ENCODE data around the gene TMEM86B.
"Not testable (repeated sequence)": the region's sequence is repeated elsewhere in the genome, so short reads cannot be mapped to it uniquely, and the experiment has no call there.

TMEM86B gene

GRCh38 chr19:55240713-55241020, 12.1 kb upstream of the TMEM86B start:
- DNase-seq: no peak

- no peak for DNase-seq
These were observed 10.4 kb upstream of the TMEM86B start for GRCh38 chr19:55239004-55239403.

GRCh38 chr19:55238030-55238429, 9.5 kb upstream of the TMEM86B start:
- no peak for DNase-seq

- DNase-seq: no peak
These were observed 4.4 kb upstream of the TMEM86B start for GRCh38 chr19:55232986-55233385.

DNA sequence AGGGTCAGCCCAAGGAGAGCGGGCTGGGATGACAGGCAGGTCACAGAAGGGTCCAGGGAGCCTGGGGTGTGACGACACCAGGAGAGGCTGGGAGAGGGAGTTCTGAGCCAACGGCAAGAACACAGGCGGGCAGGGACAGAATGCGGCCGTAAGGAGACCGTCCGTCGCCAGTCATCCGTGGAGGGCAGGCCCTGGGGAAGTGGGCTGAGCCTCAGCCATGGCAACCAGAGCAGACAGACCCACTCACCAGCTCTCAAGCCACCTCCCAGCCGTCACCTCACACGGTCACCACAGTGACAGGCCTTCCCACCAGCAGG, 3.7 kb upstream of the TMEM86B start:
- no peak for DNase-seq

DNA sequence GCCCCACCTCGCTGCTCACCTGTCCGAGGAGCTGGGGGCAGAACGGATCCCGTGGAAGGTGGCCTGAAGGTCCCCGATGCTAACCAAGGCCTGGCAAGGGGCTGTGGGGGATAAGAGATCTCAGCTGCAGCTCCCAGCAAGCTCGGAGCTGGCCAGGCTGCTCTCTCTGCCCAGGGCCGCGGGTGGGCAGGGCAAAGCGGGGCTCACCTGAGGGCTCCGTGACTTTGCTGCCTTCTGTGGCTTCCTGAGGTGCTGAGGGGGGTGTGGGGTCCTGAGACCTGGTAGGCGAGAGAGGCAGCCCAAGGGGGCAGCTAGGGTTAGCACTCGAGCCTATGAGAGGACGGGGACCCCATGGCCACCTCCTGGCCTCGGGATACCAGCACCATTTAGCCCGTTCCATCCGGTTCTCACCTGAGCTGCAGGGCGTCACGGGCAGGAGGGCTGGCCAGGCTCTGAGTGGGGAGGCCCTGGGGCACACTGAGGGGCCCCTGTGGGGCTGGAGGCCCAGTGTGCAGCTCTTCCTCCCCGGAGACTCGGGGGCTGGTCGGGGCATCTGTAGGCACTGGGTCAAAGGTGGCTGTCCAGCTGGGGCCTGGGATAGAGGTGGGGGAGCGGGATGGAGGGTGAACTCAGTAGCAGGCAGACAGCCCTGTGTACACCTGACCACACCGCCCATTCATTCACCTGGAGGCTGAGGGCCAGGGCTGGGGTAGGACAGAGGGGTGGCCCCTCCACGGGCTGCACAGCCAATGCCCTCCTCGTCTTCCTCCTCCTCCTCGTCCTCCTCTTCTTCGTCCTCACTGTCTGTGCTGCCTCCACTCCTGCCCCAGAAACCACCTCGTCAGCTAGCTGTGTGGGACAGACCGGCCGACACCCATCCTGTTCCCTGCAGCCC, 3.1 kb upstream of the TMEM86B start:
- no peak for DNase-seq

GRCh38 chr19:55230780-55231179, 2.2 kb upstream of the TMEM86B start:
- DNase-seq: no peak

DNA sequence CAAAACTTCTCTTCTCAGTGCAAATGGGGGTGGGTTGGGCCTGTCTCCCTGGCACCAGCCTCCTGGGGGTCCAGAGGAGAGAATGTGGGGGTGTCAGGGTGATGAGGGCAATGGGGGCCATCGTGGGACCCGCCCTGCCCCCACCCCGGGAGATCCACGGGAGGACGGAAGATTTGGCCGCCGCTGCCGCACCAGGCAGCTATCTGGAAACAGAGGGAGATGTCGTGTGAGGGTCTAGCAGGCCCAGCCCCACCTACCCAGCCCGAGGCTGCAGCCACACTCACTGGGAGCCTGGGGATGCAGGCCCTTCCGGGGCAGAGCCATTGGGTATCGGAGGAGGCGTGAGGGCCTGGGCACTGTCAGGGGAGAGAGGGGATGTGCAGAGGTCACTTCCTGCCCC, 1.8 kb upstream of the TMEM86B start:
- DNase-seq: no peak

GRCh38 chr19:55229789-55230182, 1.2 kb upstream of the TMEM86B start:
- DNase-seq: no peak

DNA sequence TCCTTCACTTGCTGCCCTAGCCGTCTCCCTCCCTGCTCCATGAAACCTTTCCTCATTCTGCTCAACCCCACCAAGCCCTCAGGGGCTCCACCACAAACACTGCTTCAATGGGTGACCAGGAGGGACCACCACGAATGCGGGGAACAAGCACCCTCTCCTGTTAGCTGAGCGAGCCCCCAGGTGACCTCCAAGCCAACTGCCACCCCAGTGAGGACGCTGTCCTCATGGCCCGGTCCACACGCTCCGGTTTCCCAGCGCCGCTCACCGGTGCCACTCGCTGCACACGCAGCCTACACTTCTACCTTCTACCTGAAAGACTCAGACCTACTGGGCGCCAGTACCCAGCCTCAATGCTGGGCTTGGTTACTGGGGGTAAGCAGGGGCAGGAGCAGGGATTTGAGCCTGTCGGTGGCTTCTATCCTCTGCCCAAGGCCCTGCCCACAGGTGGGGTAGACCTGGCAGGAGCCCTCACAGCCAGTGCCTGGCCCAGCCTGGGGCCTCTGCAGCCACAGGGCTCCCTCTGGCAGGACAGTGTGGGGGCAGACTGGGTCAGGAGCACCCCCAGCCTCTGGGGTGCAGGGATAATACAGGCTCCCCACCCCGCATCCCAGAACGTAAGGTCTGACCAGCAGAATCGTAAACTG, 704 bp upstream of the TMEM86B start:
- DNase-seq: no peak

DNA sequence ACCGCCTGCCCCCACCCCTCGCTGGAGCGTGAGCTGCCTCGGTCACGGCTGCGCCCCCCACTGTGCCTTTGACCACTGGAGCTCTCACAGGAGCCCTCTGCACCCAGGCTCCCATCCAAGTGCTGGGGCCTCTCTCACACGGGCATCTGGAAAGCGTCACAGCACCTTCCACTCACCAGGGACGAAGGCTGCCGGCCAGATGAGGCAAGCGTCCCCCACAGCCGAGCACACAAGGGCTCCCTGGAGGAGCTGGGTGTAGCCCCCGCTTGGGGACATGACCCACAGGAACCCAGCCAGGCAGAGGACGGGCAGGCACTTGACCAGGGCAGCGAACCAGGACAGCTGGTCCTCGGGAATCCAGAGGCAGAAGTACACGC, 560 bp downstream of the TMEM86B start:
- DNase-seq: no peak

DNA sequence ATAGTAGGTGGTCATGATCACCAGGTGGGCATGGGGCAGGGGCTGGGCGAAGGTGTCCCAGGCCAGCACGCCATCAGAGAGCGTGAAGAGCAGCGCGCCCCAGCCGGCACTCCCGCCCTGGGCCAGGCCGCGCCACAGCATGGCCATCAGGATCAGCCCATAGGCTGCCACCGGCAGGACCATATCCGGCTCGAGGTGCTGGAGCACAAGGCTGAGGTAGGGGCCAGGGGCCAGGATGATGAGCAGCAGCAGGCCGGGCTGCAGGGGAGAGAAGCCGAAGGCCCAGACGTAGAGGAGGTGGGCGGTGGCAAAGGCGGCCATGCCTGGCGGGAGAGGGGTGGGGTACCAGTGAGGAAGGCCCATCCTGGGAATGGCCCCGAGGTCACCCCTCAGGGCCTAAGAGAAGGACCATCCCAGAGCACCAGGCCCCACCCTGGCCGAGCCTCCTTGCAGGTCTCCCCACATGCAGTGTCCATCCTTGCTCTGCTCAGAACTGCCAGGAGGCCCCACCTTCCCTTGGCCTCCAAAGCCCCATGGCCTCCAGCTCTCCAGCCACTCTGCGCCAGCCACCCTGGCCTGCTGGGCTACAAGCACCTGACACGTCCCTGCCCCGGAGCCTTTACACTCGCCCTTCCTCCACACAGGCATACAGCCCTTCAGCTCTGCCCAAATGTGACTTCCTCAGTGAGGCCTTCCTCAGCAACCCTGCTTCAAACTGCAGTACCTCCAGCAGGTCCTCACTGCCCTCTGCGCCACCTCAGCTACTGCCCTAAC, 1.1 kb downstream of the TMEM86B start:
- DNase-seq: no peak

DNA sequence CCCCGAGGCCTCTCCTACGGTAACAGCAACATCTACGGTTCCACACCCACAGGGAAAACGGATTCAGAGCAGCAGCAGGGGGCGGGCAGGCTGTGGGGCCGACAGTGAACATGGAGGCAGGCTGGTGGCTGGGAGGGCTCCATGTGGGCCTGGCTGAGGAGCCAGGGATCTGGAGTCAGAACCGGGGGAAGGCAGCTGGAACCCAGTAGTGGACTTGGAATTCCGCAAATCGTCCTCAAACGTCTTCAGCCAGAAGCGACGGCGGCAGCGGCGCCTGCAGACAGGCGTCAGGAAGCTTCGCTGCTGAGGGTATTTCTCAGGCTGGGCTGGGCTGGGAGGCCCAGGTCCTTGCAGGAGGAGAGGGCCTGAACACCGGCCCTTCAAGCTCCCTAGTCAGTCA, 1.8 kb downstream of the TMEM86B start:
- DNase-seq: no peak

DNA sequence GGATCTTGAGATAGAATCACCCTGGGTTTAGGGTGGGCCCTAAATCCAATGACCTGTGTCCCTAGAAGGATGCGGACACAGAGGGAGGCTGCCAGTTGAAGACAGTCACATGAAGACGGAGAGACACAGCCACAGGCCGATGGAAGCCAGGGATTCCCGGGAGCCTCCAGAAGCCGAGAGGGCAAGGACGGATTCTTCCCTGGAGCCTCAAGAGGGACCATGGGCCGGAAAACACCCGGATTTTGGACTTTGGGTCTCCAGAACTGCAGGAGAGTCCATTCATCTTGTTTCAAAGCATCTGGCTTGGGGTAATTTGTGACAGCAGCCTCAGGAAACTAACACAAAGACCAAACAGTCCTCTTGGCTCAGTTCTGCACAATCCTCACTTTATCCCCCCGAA, 2.3 kb downstream of the TMEM86B start:
- no peak for DNase-seq

DNA sequence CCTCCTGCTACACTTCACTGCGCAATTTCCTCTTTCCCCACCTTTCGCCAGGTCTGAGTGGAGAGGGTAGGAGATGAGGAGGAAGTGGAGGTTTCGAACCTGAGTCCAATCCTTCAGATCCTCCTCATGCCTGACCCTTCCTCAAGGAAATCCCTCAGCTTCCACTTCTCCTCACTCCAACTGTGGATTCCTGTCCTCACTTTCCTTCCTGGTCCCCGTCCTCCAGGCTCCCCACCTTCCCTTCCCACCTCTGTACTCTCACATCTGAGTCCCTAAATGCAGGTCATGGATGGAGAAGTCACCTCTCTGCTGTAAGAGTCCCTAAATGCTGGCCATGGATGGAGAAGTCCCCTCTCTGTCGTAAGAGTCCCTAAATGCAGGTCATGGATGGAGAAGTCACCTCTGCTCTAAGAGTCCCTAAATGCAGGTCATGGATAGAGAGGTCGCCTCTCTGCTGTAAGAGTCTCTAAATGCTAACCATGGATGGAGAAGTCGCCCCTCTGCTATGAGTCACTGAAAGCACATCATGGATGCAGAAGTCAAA, 3.1 kb downstream of the TMEM86B start:
- no peak for DNase-seq

DNA sequence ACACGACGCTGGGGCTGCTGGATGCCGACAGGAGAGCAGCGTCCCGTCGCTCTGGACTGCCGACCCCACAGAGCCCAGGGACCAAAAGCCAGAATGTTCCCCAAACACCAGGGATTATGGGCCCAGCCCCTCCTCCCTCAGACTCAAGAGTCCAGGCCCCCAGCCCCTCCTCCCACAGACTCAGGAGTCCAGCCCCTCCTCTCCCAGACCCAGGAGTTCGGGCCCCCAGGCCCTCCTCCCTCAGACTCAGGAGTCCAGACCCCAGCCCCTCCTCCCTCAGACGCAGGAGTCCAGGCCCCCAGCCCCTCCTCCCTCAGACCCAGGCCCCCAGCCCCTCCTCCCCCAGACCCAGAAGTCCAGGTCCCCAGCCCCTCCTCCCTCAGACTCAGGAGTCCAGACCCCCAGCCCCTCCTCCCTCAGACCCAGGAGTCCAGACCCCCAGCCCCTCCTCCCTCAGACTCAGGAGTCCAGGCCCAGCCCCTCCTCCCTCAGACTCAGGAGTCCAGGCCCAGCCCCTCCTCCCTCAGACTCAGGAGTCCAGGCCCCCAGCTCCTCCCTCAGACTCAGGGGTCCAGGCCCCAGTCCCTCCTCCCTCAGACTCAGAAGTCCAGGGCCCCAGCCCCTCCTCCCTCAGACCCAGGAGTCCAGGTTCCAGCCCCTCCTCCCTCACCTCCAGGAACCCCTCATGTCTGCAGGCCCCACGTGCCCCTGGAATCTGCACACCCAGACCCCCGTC, 3.7 kb downstream of the TMEM86B start:
- not testable (repeated sequence) for DNase-seq

DNA sequence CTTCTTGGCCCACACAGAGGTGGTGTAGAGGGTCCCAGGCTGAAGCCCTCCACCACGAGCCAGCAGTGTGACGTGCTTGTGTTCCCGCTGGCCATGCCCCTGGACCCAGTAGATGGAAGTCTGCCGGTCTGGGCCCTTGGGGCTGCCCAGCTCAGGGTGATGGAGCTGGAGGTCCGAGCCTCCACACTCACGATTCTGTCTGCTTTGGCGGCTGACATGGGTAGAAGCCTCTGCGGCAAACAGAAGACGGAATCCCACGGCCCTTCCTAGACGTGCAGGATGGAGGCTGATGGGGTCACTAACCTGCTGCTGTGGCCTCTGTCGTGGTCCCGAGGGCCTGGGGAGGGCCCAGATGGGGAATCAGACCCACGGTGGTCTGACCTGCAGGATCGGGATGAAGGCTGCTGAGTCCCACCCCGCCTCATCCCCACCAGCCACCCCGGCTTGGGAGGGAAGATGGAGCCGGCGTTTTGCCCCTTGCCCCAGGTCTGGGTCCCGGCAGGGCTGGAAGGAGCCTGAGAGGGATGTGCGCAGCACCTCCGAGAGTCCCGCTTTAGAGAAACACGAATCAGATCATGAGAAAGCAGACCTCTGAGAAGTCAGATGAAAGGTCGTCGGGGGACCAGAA, 4.4 kb downstream of the TMEM86B start:
- DNase-seq: no peak

- DNase-seq: no peak
These were observed 5.1 kb downstream of the TMEM86B start for GRCh38 chr19:55223291-55224037.

DNA sequence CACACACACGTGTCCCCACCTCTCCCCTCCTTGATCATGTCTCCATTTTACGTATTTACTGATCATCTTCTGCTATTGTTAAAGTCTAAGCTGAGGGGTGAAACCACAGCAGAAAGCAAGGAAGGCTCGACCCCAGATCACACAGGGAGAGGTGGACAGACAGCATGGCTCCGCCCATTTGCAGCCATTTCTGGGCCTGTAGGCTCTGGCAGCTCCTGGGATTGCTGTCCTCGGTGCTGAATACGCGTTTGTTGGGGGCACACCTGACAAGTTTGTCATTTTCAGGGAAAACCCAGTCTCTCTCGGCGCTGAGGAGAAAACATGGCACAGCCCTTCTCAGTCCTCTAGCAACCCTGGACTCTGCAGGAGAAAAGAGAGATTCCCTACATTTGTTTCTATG, 8.0 kb downstream of the TMEM86B start:
- no peak for DNase-seq

GRCh38 chr19:55216461-55217198, 11.9 kb downstream of the TMEM86B start:
- peak; percentile 84 to 94 for DNase-seq

- DNase-seq: no peak
These were observed 15.0 kb downstream of the TMEM86B start for GRCh38 chr19:55213547-55213946.
